Suprapubic skin (tissue), 4 donors: Measurements from ENCODE around the gene TSHZ2.

Experiments used
- EP300 ChIP-seq: sonication (generic); formaldehyde crosslinking; IDR thresholded peaks from one replicate; pipeline ENCODE4 v1.6.1; 2017; ENCODE audit warnings: antibody characterized with exemption
- POLR2A ChIP-seq, 2 donors: fragments of 450-650 bp; IDR thresholded peaks; one replicate each; pipeline ENCODE4 v1.6.1; 2017; ENCODE audit warnings: antibody characterized with exemption in 2 of 2, mild to moderate bottlenecking in 2 of 2, moderate library complexity in 2 of 2
- POLR2AphosphoS5 ChIP-seq, 3 donors: sonication (generic); formaldehyde crosslinking; IDR thresholded peaks; one replicate each; pipeline ENCODE4 v1.6.1; 2017; ENCODE audit warnings: antibody characterized with exemption in 3 of 3
- TF ChIP-seq, protein P1 (sequence below), 2 donors: fragments of 200-600 bp in 1 of 2; fragments of 450-650 bp in 1 of 2; sonication (generic) in 1 of 2; IDR thresholded peaks; one replicate each; pipeline ENCODE4 v1.5.1; 2016 to 2019; ENCODE audit warnings: antibody characterized with exemption in 2 of 2, mild to moderate bottlenecking in 1 of 2, moderate library complexity in 1 of 2

DNA sequence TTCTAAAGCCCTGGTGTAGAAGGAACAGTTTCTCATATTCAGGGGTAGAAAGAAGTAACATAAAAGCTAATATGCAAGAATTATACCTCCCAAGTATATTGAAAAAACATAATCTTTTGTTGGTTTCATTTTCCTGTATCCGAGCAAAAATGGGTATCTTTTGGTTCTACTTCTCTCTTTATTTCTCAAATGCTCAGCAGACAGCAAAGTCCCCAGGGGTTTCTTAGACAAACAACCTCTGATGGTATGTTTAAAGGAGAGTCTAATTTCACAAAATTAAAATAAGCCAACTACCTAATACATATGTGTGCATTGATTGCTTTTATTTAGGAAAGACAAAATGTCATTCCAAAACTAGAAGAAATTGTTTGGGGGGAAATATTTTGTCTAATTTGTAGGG lies 131.0 kb downstream of the TSHZ2 start:
- TF ChIP-seq, protein P1, sequence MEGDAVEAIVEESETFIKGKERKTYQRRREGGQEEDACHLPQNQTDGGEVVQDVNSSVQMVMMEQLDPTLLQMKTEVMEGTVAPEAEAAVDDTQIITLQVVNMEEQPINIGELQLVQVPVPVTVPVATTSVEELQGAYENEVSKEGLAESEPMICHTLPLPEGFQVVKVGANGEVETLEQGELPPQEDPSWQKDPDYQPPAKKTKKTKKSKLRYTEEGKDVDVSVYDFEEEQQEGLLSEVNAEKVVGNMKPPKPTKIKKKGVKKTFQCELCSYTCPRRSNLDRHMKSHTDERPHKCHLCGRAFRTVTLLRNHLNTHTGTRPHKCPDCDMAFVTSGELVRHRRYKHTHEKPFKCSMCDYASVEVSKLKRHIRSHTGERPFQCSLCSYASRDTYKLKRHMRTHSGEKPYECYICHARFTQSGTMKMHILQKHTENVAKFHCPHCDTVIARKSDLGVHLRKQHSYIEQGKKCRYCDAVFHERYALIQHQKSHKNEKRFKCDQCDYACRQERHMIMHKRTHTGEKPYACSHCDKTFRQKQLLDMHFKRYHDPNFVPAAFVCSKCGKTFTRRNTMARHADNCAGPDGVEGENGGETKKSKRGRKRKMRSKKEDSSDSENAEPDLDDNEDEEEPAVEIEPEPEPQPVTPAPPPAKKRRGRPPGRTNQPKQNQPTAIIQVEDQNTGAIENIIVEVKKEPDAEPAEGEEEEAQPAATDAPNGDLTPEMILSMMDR (IDR thresholded peaks at IDR 0.05) = no peak
- TF ChIP-seq POLR2A (IDR thresholded peaks at IDR 0.05) (no peak), POLR2AphosphoS5 (IDR thresholded peaks at IDR 0.05) (no peak), EP300 (no peak)
